Liver (tissue), 9 donors: ENCODE data around the gene PSMB7. TPM values are rescaled to one million over a fixed set of nuclear protein-coding genes. Genes with fewer than 3 reads are reported as not detected.

Source experiments
- DNase-seq: peaks from one replicate; pipeline ENCODE4 v3.0.0-alpha.2; 2017; ENCODE audit warnings: low spot score
- H3K27ac ChIP-seq, 2 donors: one replicate each; pipeline ENCODE4 v1.7.0; 2013; ENCODE audit warnings: inconsistent platforms in 2 of 2, low read length in 2 of 2, control low read depth in 1 of 2, low read depth in 1 of 2, mild to moderate bottlenecking in 1 of 2
- H3K27me3 ChIP-seq, 4 donors: one replicate each; pipeline versions ENCODE4 v1.6.1 to v1.7.0; 2013; ENCODE audit warnings: low read length in 3 of 4, inconsistent platforms in 1 of 4, mild to moderate bottlenecking in 1 of 4, moderate library complexity in 1 of 4; ENCODE audit not compliant: control insufficient read depth in 4 of 4, insufficient read depth in 4 of 4
- H3K36me3 ChIP-seq, 4 donors: one replicate each; pipeline versions ENCODE4 v1.6.1 to v1.7.0; 2013; ENCODE audit warnings: low read length in 3 of 4, mild to moderate bottlenecking in 3 of 4, low read depth in 1 of 4, moderate library complexity in 1 of 4; ENCODE audit not compliant: control insufficient read depth in 4 of 4, insufficient read depth in 3 of 4
- H3K4me1 ChIP-seq, 4 donors: one replicate each; pipeline versions ENCODE4 v1.6.1 to v1.7.0; 2013; ENCODE audit warnings: low read length in 3 of 4, mild to moderate bottlenecking in 3 of 4, moderate library complexity in 1 of 4; ENCODE audit not compliant: control insufficient read depth in 4 of 4, insufficient read depth in 4 of 4
- H3K4me3 ChIP-seq, 3 donors: one replicate each; pipeline versions ENCODE4 v1.6.1 to v1.7.0; 2013; ENCODE audit warnings: low read length in 3 of 3, control low read depth in 1 of 3, low read depth in 1 of 3, mild to moderate bottlenecking in 1 of 3
- H3K9ac ChIP-seq, 2 donors: one replicate each; pipeline ENCODE4 v1.7.0; 2013; ENCODE audit warnings: low read length in 2 of 2, mild to moderate bottlenecking in 2 of 2, moderate library complexity in 2 of 2, control low read depth in 1 of 2, low read depth in 1 of 2
- H3K9me3 ChIP-seq, 4 donors: one replicate each; pipeline versions ENCODE4 v1.6.1 to v1.7.0; 2013; ENCODE audit warnings: low read length in 3 of 4; ENCODE audit not compliant: control insufficient read depth in 4 of 4
- EGR1 ChIP-seq, 2 donors: IDR thresholded peaks; 2 replicates each; pipeline ENCODE4 v1.6.1; 2016 to 2018; ENCODE audit warnings: antibody characterized with exemption in 2 of 2, low read depth in 2 of 2
- FOXA1 ChIP-seq: IDR thresholded peaks from 2 replicates; pipeline ENCODE4 v1.6.1; 2016; ENCODE audit warnings: antibody characterized with exemption
- FOXA2 ChIP-seq: IDR thresholded peaks from 2 replicates; pipeline ENCODE4 v1.6.1; 2016; ENCODE audit warnings: antibody characterized with exemption
- GABPA ChIP-seq, 2 donors: IDR thresholded peaks in 1 of 2; conservative IDR thresholded peaks in 1 of 2; 2 replicates each; pipeline ENCODE4 v1.6.1; 2016; ENCODE audit warnings: antibody characterized with exemption in 2 of 2, mild to moderate bottlenecking in 1 of 2, moderate library complexity in 1 of 2
- HNF4A ChIP-seq, 2 donors: conservative IDR thresholded peaks; 2 replicates each; pipeline ENCODE4 v1.6.1; 2016; ENCODE audit warnings: antibody characterized with exemption in 2 of 2, mild to moderate bottlenecking in 2 of 2
- HNF4G ChIP-seq: IDR thresholded peaks from 2 replicates; pipeline ENCODE4 v1.6.1; 2016; ENCODE audit warnings: antibody characterized with exemption
- JUND ChIP-seq, 2 donors: IDR thresholded peaks; 2 replicates each; pipeline ENCODE4 v1.6.1; 2016; ENCODE audit warnings: antibody characterized with exemption in 2 of 2
- NR2F2 ChIP-seq: IDR thresholded peaks from 2 replicates; pipeline ENCODE4 v1.6.1; 2016; ENCODE audit warnings: antibody characterized with exemption
- RAD21 ChIP-seq, 2 donors: IDR thresholded peaks; 2 replicates each; pipeline ENCODE4 v1.6.1; 2016; ENCODE audit warnings: antibody characterized with exemption in 2 of 2, mild to moderate bottlenecking in 2 of 2
- RXRA ChIP-seq, 2 donors: IDR thresholded peaks; 2 replicates each; pipeline ENCODE4 v1.6.1; 2017 to 2018; ENCODE audit warnings: antibody characterized with exemption in 2 of 2, mild to moderate bottlenecking in 1 of 2
- SP1 ChIP-seq: IDR thresholded peaks from 2 replicates; pipeline ENCODE4 v1.6.1; 2018; ENCODE audit warnings: antibody characterized with exemption, mild to moderate bottlenecking
- TAF1 ChIP-seq: conservative IDR thresholded peaks from 2 replicates; pipeline ENCODE4 v1.6.1; 2016; ENCODE audit warnings: antibody characterized with exemption, mild to moderate bottlenecking
- YY1 ChIP-seq: IDR thresholded peaks from 2 replicates; pipeline ENCODE4 v1.6.1; 2016; ENCODE audit warnings: antibody characterized with exemption, mild to moderate bottlenecking
- WGBS: extraction: QIAGEN DNeasy Blood & Tissue Kit; methylation state at CpG from one replicate; pipeline ENCODE4 v1.1.7; 2013; 5-methylcytosine and 5-hydroxymethylcytosine counted together
- polyA plus RNA-seq, 2 donors: library from polyadenylated mRNA; stranded (reverse) in 1 of 2; unstranded in 1 of 2; fragments of 200-250 nt in 1 of 2; fragments of >200 nt in 1 of 2; fragmentation: Nextera tagmentation in 1 of 2; extraction: Ambion mirVana in 1 of 2; gene quantifications; one replicate each; pipeline versions ENCODE4 v1.2.1 to v1.2.3, GENCODE V29; 2013 to 2015
- total RNA-seq, 2 donors: library from RNA; depleted of rRNA; stranded (reverse); fragments of >200 nt; gene quantifications; one replicate each; pipeline ENCODE4 v1.2.3, GENCODE V29; 2014
- TF ChIP-seq, protein P1 (sequence below): fragments of 150-350 bp; IDR thresholded peaks from 2 replicates; pipeline ENCODE4 v1.5.1; 2017; ENCODE audit warnings: improper control_type of control experiment, low read depth, low read length; ENCODE audit not compliant: missing input control
- TF ChIP-seq, protein P2 (sequence below): IDR thresholded peaks from 2 replicates; pipeline ENCODE4 v1.6.1; 2016; ENCODE audit warnings: antibody characterized with exemption
- TF ChIP-seq, protein P3 (sequence below): IDR thresholded peaks from 2 replicates; pipeline ENCODE4 v1.6.1; 2016; ENCODE audit warnings: antibody characterized with exemption
- TF ChIP-seq, protein P4 (sequence below): IDR thresholded peaks from 2 replicates; pipeline ENCODE4 v1.6.1; 2016; ENCODE audit warnings: antibody characterized with exemption, mild to moderate bottlenecking
- TF ChIP-seq, protein P5 (sequence below): IDR thresholded peaks from 2 replicates; pipeline ENCODE4 v1.6.1; 2016; ENCODE audit warnings: antibody characterized with exemption
- donor health status: healthy.
- donor health status: healthy.
- donor health status: healthy.
- donor health status: healthy.
- donor health status: healthy.

PSMB7 gene
- total and polyA plus RNA-seq, 4 donors = 90.9 to 183 (median 134) TPM

DNA sequence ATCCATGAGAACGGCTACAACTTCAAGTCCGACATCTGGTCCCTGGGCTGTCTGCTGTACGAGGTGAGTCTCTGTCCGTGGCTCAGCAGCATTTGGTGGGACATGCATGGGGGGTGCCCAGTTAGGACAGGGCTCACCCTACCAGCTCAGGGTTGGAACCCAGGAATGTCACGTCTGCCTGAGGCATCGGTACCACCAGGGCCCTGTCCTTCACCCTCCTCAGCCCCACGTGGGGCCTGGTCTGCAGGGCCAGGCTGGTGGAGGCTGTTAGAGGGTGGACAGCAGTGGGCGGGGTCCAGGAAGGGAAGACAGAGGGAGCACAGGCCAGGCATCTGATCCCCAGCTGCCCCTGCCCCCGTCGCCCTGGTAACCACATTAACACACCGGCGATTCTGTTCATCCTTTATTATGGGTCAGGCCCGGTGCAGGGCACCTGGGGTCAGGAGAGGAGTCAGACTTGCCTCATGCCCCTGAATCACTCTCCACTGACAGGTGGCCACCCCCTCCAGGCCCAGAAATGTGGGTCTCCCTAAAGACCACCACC, 75.6 kb downstream of the PSMB7 start:
- 90% methylated on average over 13 of the region's 13 CpGs for WGBS
- no peak overlapping the region for H3K4me3 ChIP-seq
- H3K4me1 ChIP-seq = no peaks in the 10 kb centered on the region
- no peak overlapping the region for H3K9ac ChIP-seq
- TF ChIP-seq NR2F2 = no peak
- no peak for TF ChIP-seq GABPA (IDR thresholded peaks at IDR 0.05 in 1 of 2, conservative IDR thresholded peaks at IDR 0.05 in 1 of 2)
- TF ChIP-seq, protein P1, sequence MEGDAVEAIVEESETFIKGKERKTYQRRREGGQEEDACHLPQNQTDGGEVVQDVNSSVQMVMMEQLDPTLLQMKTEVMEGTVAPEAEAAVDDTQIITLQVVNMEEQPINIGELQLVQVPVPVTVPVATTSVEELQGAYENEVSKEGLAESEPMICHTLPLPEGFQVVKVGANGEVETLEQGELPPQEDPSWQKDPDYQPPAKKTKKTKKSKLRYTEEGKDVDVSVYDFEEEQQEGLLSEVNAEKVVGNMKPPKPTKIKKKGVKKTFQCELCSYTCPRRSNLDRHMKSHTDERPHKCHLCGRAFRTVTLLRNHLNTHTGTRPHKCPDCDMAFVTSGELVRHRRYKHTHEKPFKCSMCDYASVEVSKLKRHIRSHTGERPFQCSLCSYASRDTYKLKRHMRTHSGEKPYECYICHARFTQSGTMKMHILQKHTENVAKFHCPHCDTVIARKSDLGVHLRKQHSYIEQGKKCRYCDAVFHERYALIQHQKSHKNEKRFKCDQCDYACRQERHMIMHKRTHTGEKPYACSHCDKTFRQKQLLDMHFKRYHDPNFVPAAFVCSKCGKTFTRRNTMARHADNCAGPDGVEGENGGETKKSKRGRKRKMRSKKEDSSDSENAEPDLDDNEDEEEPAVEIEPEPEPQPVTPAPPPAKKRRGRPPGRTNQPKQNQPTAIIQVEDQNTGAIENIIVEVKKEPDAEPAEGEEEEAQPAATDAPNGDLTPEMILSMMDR = no peak
- no peak for TF ChIP-seq TAF1
- no peak for TF ChIP-seq RAD21 (IDR thresholded peaks at IDR 0.05)
- no peak for TF ChIP-seq JUND (IDR thresholded peaks at IDR 0.05)
- TF ChIP-seq, protein P2, sequence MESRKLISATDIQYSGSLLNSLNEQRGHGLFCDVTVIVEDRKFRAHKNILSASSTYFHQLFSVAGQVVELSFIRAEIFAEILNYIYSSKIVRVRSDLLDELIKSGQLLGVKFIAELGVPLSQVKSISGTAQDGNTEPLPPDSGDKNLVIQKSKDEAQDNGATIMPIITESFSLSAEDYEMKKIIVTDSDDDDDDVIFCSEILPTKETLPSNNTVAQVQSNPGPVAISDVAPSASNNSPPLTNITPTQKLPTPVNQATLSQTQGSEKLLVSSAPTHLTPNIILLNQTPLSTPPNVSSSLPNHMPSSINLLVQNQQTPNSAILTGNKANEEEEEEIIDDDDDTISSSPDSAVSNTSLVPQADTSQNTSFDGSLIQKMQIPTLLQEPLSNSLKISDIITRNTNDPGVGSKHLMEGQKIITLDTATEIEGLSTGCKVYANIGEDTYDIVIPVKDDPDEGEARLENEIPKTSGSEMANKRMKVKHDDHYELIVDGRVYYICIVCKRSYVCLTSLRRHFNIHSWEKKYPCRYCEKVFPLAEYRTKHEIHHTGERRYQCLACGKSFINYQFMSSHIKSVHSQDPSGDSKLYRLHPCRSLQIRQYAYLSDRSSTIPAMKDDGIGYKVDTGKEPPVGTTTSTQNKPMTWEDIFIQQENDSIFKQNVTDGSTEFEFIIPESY = no peak
- TF ChIP-seq RXRA (IDR thresholded peaks at IDR 0.05) = no peak
- no peak for TF ChIP-seq FOXA2
- no peak for TF ChIP-seq YY1
- no peak for TF ChIP-seq EGR1 (IDR thresholded peaks at IDR 0.05; ENCODE audit: low read depth in 2 of 2)
- TF ChIP-seq, protein P3, sequence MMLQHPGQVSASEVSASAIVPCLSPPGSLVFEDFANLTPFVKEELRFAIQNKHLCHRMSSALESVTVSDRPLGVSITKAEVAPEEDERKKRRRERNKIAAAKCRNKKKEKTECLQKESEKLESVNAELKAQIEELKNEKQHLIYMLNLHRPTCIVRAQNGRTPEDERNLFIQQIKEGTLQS = no peak
- TF ChIP-seq SP1 = no peak
- TF ChIP-seq, protein P4, sequence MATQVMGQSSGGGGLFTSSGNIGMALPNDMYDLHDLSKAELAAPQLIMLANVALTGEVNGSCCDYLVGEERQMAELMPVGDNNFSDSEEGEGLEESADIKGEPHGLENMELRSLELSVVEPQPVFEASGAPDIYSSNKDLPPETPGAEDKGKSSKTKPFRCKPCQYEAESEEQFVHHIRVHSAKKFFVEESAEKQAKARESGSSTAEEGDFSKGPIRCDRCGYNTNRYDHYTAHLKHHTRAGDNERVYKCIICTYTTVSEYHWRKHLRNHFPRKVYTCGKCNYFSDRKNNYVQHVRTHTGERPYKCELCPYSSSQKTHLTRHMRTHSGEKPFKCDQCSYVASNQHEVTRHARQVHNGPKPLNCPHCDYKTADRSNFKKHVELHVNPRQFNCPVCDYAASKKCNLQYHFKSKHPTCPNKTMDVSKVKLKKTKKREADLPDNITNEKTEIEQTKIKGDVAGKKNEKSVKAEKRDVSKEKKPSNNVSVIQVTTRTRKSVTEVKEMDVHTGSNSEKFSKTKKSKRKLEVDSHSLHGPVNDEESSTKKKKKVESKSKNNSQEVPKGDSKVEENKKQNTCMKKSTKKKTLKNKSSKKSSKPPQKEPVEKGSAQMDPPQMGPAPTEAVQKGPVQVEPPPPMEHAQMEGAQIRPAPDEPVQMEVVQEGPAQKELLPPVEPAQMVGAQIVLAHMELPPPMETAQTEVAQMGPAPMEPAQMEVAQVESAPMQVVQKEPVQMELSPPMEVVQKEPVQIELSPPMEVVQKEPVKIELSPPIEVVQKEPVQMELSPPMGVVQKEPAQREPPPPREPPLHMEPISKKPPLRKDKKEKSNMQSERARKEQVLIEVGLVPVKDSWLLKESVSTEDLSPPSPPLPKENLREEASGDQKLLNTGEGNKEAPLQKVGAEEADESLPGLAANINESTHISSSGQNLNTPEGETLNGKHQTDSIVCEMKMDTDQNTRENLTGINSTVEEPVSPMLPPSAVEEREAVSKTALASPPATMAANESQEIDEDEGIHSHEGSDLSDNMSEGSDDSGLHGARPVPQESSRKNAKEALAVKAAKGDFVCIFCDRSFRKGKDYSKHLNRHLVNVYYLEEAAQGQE = no peak
- TF ChIP-seq FOXA1 = no peak
- TF ChIP-seq, protein P5, sequence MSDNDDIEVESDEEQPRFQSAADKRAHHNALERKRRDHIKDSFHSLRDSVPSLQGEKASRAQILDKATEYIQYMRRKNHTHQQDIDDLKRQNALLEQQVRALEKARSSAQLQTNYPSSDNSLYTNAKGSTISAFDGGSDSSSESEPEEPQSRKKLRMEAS = no peak
- no peak for TF ChIP-seq HNF4A (conservative IDR thresholded peaks at IDR 0.05)
- no peak for TF ChIP-seq HNF4G
- DNase-seq = no peak
- H3K27ac ChIP-seq = no peak overlapping the region
- no peaks in the 10 kb centered on the region for H3K27me3 ChIP-seq
- H3K9me3 ChIP-seq = peaks cover 0 to 6% (median 4%) of the 10 kb centered on the region in 4 donors
- peaks cover 9 to 71% (median 33%) of the 10 kb centered on the region in 4 donors for H3K36me3 ChIP-seq
